H9 (cell line): ENCODE measurements around the gene ODR4. TPM values are rescaled to one million over a fixed set of nuclear protein-coding genes. Genes with fewer than 3 reads are reported as not detected.

Source experiments
- DNase-seq: peaks from one replicate; pipeline ENCODE4 v3.0.0-alpha.2; 2017
- H2AFZ ChIP-seq: one replicate; pipeline ENCODE4 v1.6.1; 2013; ENCODE audit warnings: mild to moderate bottlenecking, low read length, control low read depth, moderate library complexity
- H2AK5ac ChIP-seq: 2 replicates; pipeline ENCODE4 v1.6.1; 2013; ENCODE audit warnings: low read length, control low read depth, mixed read lengths; ENCODE audit not compliant: insufficient read length
- H2BK120ac ChIP-seq: one replicate; pipeline ENCODE4 v1.6.1; 2013; ENCODE audit warnings: low read depth, mild to moderate bottlenecking, low read length, control low read depth, inconsistent platforms; ENCODE audit not compliant: poor library complexity, severe bottlenecking
- H2BK12ac ChIP-seq: 2 replicates; pipeline ENCODE4 v1.6.1; 2013; ENCODE audit warnings: low read length, control low read depth, mixed read lengths, low read depth; ENCODE audit not compliant: insufficient read length
- H2BK15ac ChIP-seq: 2 replicates; pipeline ENCODE4 v1.6.1; 2013; ENCODE audit warnings: low read depth, low read length, control low read depth
- H2BK20ac ChIP-seq: one replicate; pipeline ENCODE4 v1.6.1; 2013; ENCODE audit warnings: low read depth, mild to moderate bottlenecking, low read length, control low read depth, inconsistent platforms; ENCODE audit not compliant: poor library complexity, severe bottlenecking
- H2BK5ac ChIP-seq: 2 replicates; pipeline ENCODE4 v1.6.1; 2013; ENCODE audit warnings: low read length, control low read depth, mixed read lengths; ENCODE audit not compliant: insufficient read length
- H3K14ac ChIP-seq: 2 replicates; pipeline ENCODE4 v1.6.1; 2013; ENCODE audit warnings: low read length, control low read depth; ENCODE audit not compliant: insufficient read depth
- H3K18ac ChIP-seq: 2 replicates; pipeline ENCODE4 v1.6.1; 2013; ENCODE audit warnings: low read depth, mild to moderate bottlenecking, mixed read lengths, low read length, control low read depth; ENCODE audit not compliant: insufficient read length
- H3K23ac ChIP-seq: 2 replicates; pipeline ENCODE4 v1.6.1; 2013; ENCODE audit warnings: low read length, control low read depth, mixed read lengths, low read depth; ENCODE audit not compliant: insufficient read length
- H3K23me2 ChIP-seq: 2 replicates; pipeline ENCODE4 v1.6.1; 2013; ENCODE audit warnings: low read depth, mild to moderate bottlenecking, mixed read lengths, low read length, control low read depth; ENCODE audit not compliant: insufficient read length, poor library complexity, severe bottlenecking
- H3K27ac ChIP-seq: 2 replicates; pipeline ENCODE4 v1.5.1; 2013; ENCODE audit warnings: low read length, control low read depth, mixed read lengths, low read depth; ENCODE audit not compliant: insufficient read length
- H3K27me3 ChIP-seq: 2 replicates; pipeline ENCODE4 v1.6.1; 2013; ENCODE audit warnings: low read length, control low read depth, inconsistent platforms; ENCODE audit not compliant: insufficient read depth
- H3K4ac ChIP-seq: 2 replicates; pipeline ENCODE4 v1.6.1; 2013; ENCODE audit warnings: low read depth, mild to moderate bottlenecking, control low read depth, inconsistent platforms, low read length, moderate library complexity
- H3K4me1 ChIP-seq: 2 replicates; pipeline ENCODE4 v1.6.1; 2013; ENCODE audit warnings: low read length, control low read depth, inconsistent platforms; ENCODE audit not compliant: insufficient read depth
- H3K4me2 ChIP-seq: 2 replicates; pipeline ENCODE4 v1.6.1; 2013; ENCODE audit warnings: low read length, control low read depth, mixed read lengths; ENCODE audit not compliant: insufficient read length, insufficient read depth
- H3K56ac ChIP-seq: 2 replicates; pipeline ENCODE4 v1.6.1; 2013; ENCODE audit warnings: low read depth, mild to moderate bottlenecking, mixed read lengths, low read length, control low read depth; ENCODE audit not compliant: insufficient read length
- H3K79me1 ChIP-seq: 2 replicates; pipeline ENCODE4 v1.6.1; 2013; ENCODE audit warnings: low read depth, mild to moderate bottlenecking, moderate library complexity, low read length, control low read depth, inconsistent platforms; ENCODE audit not compliant: insufficient read depth, poor library complexity, severe bottlenecking
- H3K79me2 ChIP-seq: 2 replicates; pipeline ENCODE4 v1.6.1; 2013; ENCODE audit warnings: low read length, control low read depth, inconsistent platforms; ENCODE audit not compliant: insufficient read depth
- H3K9ac ChIP-seq: 2 replicates; pipeline ENCODE4 v1.6.1; 2013; ENCODE audit warnings: low read length, control low read depth, mixed read lengths; ENCODE audit not compliant: insufficient read length; ENCODE audit errors: extremely low read depth
- H3K9me3 ChIP-seq: one replicate; pipeline ENCODE4 v1.6.1; 2013; ENCODE audit warnings: low read depth, low read length, inconsistent platforms; ENCODE audit not compliant: control insufficient read depth
- H3T11ph ChIP-seq: one replicate; pipeline ENCODE4 v1.6.1; 2013; ENCODE audit warnings: mild to moderate bottlenecking, low read length, control low read depth, inconsistent platforms
- H4K20me1 ChIP-seq: one replicate; pipeline ENCODE4 v1.6.1; 2013; ENCODE audit not compliant: control insufficient read depth, insufficient read length, insufficient read depth
- H4K5ac ChIP-seq: 2 replicates; pipeline ENCODE4 v1.6.1; 2013; ENCODE audit warnings: low read depth, mild to moderate bottlenecking, mixed read lengths, low read length, control low read depth; ENCODE audit not compliant: insufficient read length
- H4K8ac ChIP-seq: replicated peaks from 2 replicates; pipeline ENCODE4 v1.6.1; 2013; ENCODE audit warnings: low read length, control low read depth, mixed read lengths, low read depth; ENCODE audit not compliant: insufficient read length
- H4K91ac ChIP-seq: 2 replicates; pipeline ENCODE4 v1.6.1; 2013; ENCODE audit warnings: low read depth, mild to moderate bottlenecking, moderate library complexity, mixed read lengths, low read length, control low read depth; ENCODE audit not compliant: insufficient read length
- H3K27ac Mint-ChIP-seq, 3 experiments: 2 replicates in 2 of 3; 3 replicates in 1 of 3; pipeline ENCODE4 v1.8.0; 2020 to 2021; ENCODE audit warnings: mixed read lengths in 3 of 3, mild to moderate bottlenecking in 1 of 3, moderate library complexity in 1 of 3
- H3K27me3 Mint-ChIP-seq: 2 replicates; pipeline ENCODE4 v1.8.0; 2021; ENCODE audit warnings: low read depth, mild to moderate bottlenecking, moderate library complexity, mixed read lengths
- H3K36me3 Mint-ChIP-seq, 3 experiments: 2 replicates in 2 of 3; 3 replicates in 1 of 3; pipeline ENCODE4 v1.8.0; 2020 to 2021; ENCODE audit warnings: low read depth in 3 of 3, mixed read lengths in 3 of 3; ENCODE audit not compliant: insufficient read depth in 1 of 3
- H3K4me1 Mint-ChIP-seq, 2 experiments: 2 replicates each; pipeline ENCODE4 v1.8.0; 2020; ENCODE audit warnings: mixed read lengths in 2 of 2
- H3K4me3 Mint-ChIP-seq, 2 experiments: 2 replicates in 1 of 2; 3 replicates in 1 of 2; pipeline ENCODE4 v1.8.0; 2020 to 2021; ENCODE audit warnings: mild to moderate bottlenecking in 2 of 2, mixed read lengths in 2 of 2, moderate library complexity in 1 of 2
- H3K9me3 Mint-ChIP-seq, 2 experiments: 2 replicates in 1 of 2; 3 replicates in 1 of 2; pipeline ENCODE4 v1.8.0; 2020; ENCODE audit warnings: mild to moderate bottlenecking in 2 of 2, mixed read lengths in 2 of 2, moderate library complexity in 1 of 2
- WGBS: extraction: QIAGEN DNeasy Blood & Tissue Kit; methylation state at CpG from one replicate; pipeline ENCODE4 v1.1.7; 2013; ENCODE audit warnings: missing lambda C conversion rate, low lambda C conversion rate, mixed read lengths; ENCODE audit not compliant: insufficient read length; ENCODE audit errors: extremely low coverage; 5-methylcytosine and 5-hydroxymethylcytosine counted together
- total RNA-seq: library from RNA; stranded (reverse); gene quantifications from 2 replicates; pipeline ENCODE4 v1.2.1, GENCODE V29; 2021
- TF ChIP-seq, protein P1 (sequence below): fragments of 200-600 bp; sonication (generic); conservative IDR thresholded peaks from 3 replicates; pipeline ENCODE4 v1.8.0; 2021; ENCODE audit warnings: antibody characterized with exemption, mild to moderate bottlenecking

ODR4 gene
- total RNA-seq, 1 experiment from 2014 or later: 17.1 TPM

DNA sequence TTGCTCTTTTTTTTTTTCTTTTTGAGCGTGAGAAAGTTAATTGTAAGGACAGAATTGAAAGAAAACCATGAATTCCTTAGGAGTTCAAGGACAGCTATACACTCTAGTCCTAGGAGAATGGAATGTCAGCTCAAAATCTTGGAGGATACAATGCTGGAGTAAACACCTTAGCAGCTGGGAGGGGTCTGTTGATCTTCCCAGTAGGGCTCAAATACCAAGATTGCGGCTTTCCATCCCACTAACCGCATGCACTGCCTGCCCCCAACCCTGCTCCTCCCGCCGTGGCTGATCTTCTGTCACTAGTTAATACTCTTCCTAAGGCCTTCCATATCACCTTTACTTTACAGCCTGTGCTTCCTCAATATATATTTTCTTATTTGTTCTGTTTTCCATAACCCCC lies 87.9 kb downstream of the ODR4 start:
- H3K56ac ChIP-seq: no peak overlapping the region
- H2AK5ac ChIP-seq: no peak overlapping the region

More for the DNA sequence above, 87.9 kb downstream of the ODR4 start:
- Histone ChIP-seq H3K79me2 (no peaks in the 10 kb centered on the region), H4K8ac (no peak overlapping the region), H3K4me1 (no peaks in the 10 kb centered on the region), H2AFZ (no peak overlapping the region), H3T11ph (no peak overlapping the region), H3K4me2 (no peak overlapping the region), H2BK5ac (no peak overlapping the region), H3K9ac (no peak overlapping the region), H4K5ac (no peak overlapping the region), H3K14ac (no peak overlapping the region), H3K4ac (no peak overlapping the region), H3K79me1 (no peaks in the 10 kb centered on the region), H3K23ac (no peak overlapping the region), H2BK20ac (no peak overlapping the region), H3K27me3 (no peaks in the 10 kb centered on the region), H3K27ac (no peak overlapping the region), H2BK12ac (no peak overlapping the region), H4K91ac (no peak overlapping the region), H3K18ac (no peak overlapping the region), H2BK120ac (no peak overlapping the region), H4K20me1 (no peaks in the 10 kb centered on the region), H2BK15ac (no peak overlapping the region), H3K9me3 (no peaks in the 10 kb centered on the region), H3K23me2 (no peaks in the 10 kb centered on the region)
- Mint-ChIP-seq H3K9me3 (no peaks in the 10 kb centered on the region), H3K27ac (peak overlapping the region in 1 of 3 experiments; percentile 91; a peak in 2 of 7 replicates), H3K27me3 (no peaks in the 10 kb centered on the region), H3K4me3 (no peak overlapping the region; a peak in 1 of 5 replicates), H3K4me1 (peaks cover 5 to 10% of the 10 kb centered on the region in 2 experiments; a peak in 3 of 4 replicates), H3K36me3 (no peaks in the 10 kb centered on the region)
- TF ChIP-seq, protein P1, sequence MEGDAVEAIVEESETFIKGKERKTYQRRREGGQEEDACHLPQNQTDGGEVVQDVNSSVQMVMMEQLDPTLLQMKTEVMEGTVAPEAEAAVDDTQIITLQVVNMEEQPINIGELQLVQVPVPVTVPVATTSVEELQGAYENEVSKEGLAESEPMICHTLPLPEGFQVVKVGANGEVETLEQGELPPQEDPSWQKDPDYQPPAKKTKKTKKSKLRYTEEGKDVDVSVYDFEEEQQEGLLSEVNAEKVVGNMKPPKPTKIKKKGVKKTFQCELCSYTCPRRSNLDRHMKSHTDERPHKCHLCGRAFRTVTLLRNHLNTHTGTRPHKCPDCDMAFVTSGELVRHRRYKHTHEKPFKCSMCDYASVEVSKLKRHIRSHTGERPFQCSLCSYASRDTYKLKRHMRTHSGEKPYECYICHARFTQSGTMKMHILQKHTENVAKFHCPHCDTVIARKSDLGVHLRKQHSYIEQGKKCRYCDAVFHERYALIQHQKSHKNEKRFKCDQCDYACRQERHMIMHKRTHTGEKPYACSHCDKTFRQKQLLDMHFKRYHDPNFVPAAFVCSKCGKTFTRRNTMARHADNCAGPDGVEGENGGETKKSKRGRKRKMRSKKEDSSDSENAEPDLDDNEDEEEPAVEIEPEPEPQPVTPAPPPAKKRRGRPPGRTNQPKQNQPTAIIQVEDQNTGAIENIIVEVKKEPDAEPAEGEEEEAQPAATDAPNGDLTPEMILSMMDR: no peak
- WGBS: no CpG with 5 or more reads among the region's 5 CpGs
- DNase-seq: peak; percentile 29
